ENCODE results near the gene TBCCD1.

GRCh38 chr3:186511702-186512101 is 55.4 kb downstream of the TBCCD1 start:
- TF ChIP-seq POLR2AphosphoS5 (IDR thresholded peaks at IDR 0.05; ENCODE audit: low read depth, low read length) (no peak), POLR2A (IDR thresholded peaks at IDR 0.05; ENCODE audit: low read depth, low read length) (no peak)

All from GM12892 (cell line).